HCT116 (cell line): Measurements from ENCODE around the gene RPH3AL.

Experiments
- CBX3 ChIP-seq: IDR thresholded peaks from 2 replicates; pipeline ENCODE4 v1.6.1; 2012; ENCODE audit warnings: low read depth
- CTCF ChIP-seq, 3 experiments: fragments of 200-600 bp in 1 of 3; sonication (generic) in 1 of 3; IDR thresholded peaks in 2 of 3; conservative IDR thresholded peaks in 1 of 3; 2 replicates each; pipeline ENCODE4 v1.5.1; 2012 to 2017; ENCODE audit warnings: low read depth in 2 of 3, low read length in 2 of 3, antibody characterized with exemption in 1 of 3, borderline replicate concordance in 1 of 3, control low read depth in 1 of 3, mild to moderate bottlenecking in 1 of 3, mixed read lengths in 1 of 3, mixed run types in 1 of 3, moderate library complexity in 1 of 3; ENCODE audit not compliant: insufficient read depth in 1 of 3
- EGR1 ChIP-seq: IDR thresholded peaks from 2 replicates; pipeline ENCODE4 v1.6.1; 2012; ENCODE audit warnings: low read depth
- EZH2 ChIP-seq: fragments of 200-600 bp; sonication (generic); IDR thresholded peaks from 2 replicates; pipeline ENCODE4 v1.6.1; 2017; ENCODE audit warnings: antibody characterized with exemption, mixed run types
- EZH2phosphoT487 ChIP-seq: fragments of 200-600 bp; IDR thresholded peaks from 2 replicates; pipeline ENCODE4 v1.6.1; 2018; ENCODE audit warnings: antibody characterized with exemption, borderline replicate concordance
- POLR2A ChIP-seq: IDR thresholded peaks from 2 replicates; pipeline ENCODE4 v1.7.0; 2011; ENCODE audit warnings: borderline replicate concordance; ENCODE audit not compliant: insufficient read depth, insufficient read length; ENCODE audit errors: extremely low read depth
- POLR2AphosphoS5 ChIP-seq: IDR thresholded peaks from 2 replicates; pipeline ENCODE4 v1.6.1; 2011; ENCODE audit warnings: mild to moderate bottlenecking, low read depth, low read length, moderate library complexity
- SP1 ChIP-seq: IDR thresholded peaks from 2 replicates; pipeline ENCODE4 v1.6.1; 2012; ENCODE audit warnings: low read depth
- TCF7L2 ChIP-seq: IDR thresholded peaks from 2 replicates; pipeline ENCODE4 v1.7.0; 2011; ENCODE audit warnings: borderline replicate concordance, inconsistent platforms; ENCODE audit not compliant: insufficient read depth, insufficient read length; ENCODE audit errors: extremely low read depth
- ZFX ChIP-seq: fragments of 450-650 bp; IDR thresholded peaks from 2 replicates; pipeline ENCODE4 v1.6.1; 2017
- ZNF274 ChIP-seq: fragments of 200-500 bp; sonication (Bioruptor generic); IDR thresholded peaks from 2 replicates; pipeline ENCODE4 v1.6.1; 2014; ENCODE audit warnings: mild to moderate bottlenecking, low read depth, low read length, inconsistent platforms

- TF ChIP-seq POLR2A (no peak), CTCF (IDR thresholded peaks at IDR 0.05 in 2 of 3, conservative IDR thresholded peaks at IDR 0.05 in 1 of 3; ENCODE audit: borderline replicate concordance in 1 of 3, insufficient read depth in 1 of 3, low read depth in 2 of 3, low read length in 2 of 3) (no peak), EZH2phosphoT487 (no peak), EZH2 (no peak), CBX3 (no peak), ZNF274 (no peak), EGR1 (no peak), POLR2AphosphoS5 (no peak), ZFX (no peak), TCF7L2 (no peak), SP1 (peak; percentile 24; the same call in 1 of the 2 replicates)
Observed at GRCh38 chr17:352421-353212, at the start of gene RPH3AL.
